KMS-11 (cell line): Measurements from ENCODE around the gene PPP2R3A.

Experiments
- H2AFZ ChIP-seq: fragments of 200-600 bp; sonication (generic); 2 replicates; pipeline ENCODE4 v1.6.1; 2016; ENCODE audit warnings: antibody characterized with exemption, mixed run types, low read depth
- H3K27ac ChIP-seq: fragments of 200-600 bp; sonication (generic); 2 replicates; pipeline ENCODE4 v1.6.1; 2016; ENCODE audit warnings: mild to moderate bottlenecking, mixed run types
- H3K27me3 ChIP-seq: fragments of 200-600 bp; sonication (generic); 2 replicates; pipeline ENCODE4 v1.6.1; 2017; ENCODE audit warnings: mild to moderate bottlenecking, low read depth, mixed run types, moderate library complexity; ENCODE audit not compliant: insufficient read depth
- H3K36me3 ChIP-seq: fragments of 200-600 bp; sonication (generic); 2 replicates; pipeline ENCODE4 v1.6.1; 2017; ENCODE audit warnings: mild to moderate bottlenecking, mixed run types; ENCODE audit not compliant: insufficient read depth
- H3K4me1 ChIP-seq: fragments of 200-600 bp; sonication (generic); 2 replicates; pipeline ENCODE4 v1.6.1; 2016; ENCODE audit warnings: mild to moderate bottlenecking, low read depth, mixed run types; ENCODE audit not compliant: poor library complexity, severe bottlenecking
- H3K4me2 ChIP-seq: fragments of 200-600 bp; sonication (generic); 2 replicates; pipeline ENCODE4 v1.7.0; 2016; ENCODE audit warnings: mild to moderate bottlenecking, mixed run types
- H3K4me3 ChIP-seq: fragments of 200-600 bp; sonication (generic); IDR thresholded peaks from 2 replicates; pipeline ENCODE4 v1.6.1; 2017; ENCODE audit warnings: low read depth, low read length, mixed read lengths; ENCODE audit not compliant: insufficient read depth
- H3K79me2 ChIP-seq: fragments of 200-600 bp; sonication (generic); 2 replicates; pipeline ENCODE4 v1.6.1; 2016; ENCODE audit warnings: low read depth, mixed run types; ENCODE audit not compliant: insufficient read depth
- H3K9ac ChIP-seq: fragments of 200-600 bp; sonication (generic); 2 replicates; pipeline ENCODE4 v1.6.1; 2016; ENCODE audit warnings: mild to moderate bottlenecking, mixed run types
- H4K20me1 ChIP-seq: fragments of 200-600 bp; sonication (generic); 2 replicates; pipeline ENCODE4 v1.6.1; 2016; ENCODE audit warnings: mild to moderate bottlenecking, mixed run types; ENCODE audit not compliant: insufficient read depth
- CTCF ChIP-seq: fragments of 200-600 bp; sonication (generic); conservative IDR thresholded peaks from 2 replicates; pipeline ENCODE4 v1.6.1; 2017; ENCODE audit warnings: low read depth, mild to moderate bottlenecking, antibody characterized with exemption, low read length, moderate library complexity, mixed read lengths

PPP2R3A gene

DNA sequence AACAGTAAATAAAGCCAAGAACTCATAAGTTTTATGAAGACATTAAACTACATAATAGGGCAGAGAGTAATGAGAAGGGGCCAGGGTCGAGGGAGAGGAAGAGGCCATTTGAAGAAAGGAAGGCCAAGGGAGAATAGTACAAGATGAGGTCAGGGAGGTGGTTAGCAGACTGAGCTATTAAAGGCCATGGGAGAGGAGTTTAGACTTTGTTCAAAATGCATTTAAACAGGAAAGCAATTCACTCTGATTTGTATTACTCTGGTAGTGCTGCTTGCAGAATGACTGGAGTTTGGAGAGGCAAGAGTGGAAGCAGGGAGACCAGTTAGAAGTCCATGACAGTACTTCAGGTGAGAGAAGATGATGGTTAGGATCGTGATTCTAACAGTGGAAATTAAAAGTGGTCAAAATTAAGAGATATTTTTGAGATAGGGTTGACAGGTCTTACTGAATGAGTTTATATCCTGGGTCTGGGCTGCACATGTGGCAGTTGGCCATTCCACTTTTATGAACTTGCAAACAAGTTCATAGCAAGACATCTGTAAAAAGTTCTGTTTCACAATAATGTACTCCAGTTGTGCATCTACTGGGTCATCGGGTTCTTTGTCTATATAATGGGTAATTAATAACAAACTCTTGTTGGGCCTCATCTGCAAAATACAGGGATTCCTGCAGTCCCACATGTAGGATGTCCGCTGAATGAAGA is 16.3 kb downstream of the PPP2R3A start:
- no peaks in the 10 kb centered on the region for H3K36me3 ChIP-seq
- no peaks in the 10 kb centered on the region for H3K4me1 ChIP-seq
- no peak overlapping the region for H3K9ac ChIP-seq
- H3K27me3 ChIP-seq, result no peaks in the 10 kb centered on the region
- H3K27ac ChIP-seq, result no peak overlapping the region
- no peaks in the 10 kb centered on the region for H4K20me1 ChIP-seq
- H2AFZ ChIP-seq, result no peak overlapping the region
- no peak overlapping the region for H3K4me3 ChIP-seq
- no peak overlapping the region for H3K4me2 ChIP-seq
- H3K79me2 ChIP-seq, result no peaks in the 10 kb centered on the region
- TF ChIP-seq CTCF, result no peak

DNA sequence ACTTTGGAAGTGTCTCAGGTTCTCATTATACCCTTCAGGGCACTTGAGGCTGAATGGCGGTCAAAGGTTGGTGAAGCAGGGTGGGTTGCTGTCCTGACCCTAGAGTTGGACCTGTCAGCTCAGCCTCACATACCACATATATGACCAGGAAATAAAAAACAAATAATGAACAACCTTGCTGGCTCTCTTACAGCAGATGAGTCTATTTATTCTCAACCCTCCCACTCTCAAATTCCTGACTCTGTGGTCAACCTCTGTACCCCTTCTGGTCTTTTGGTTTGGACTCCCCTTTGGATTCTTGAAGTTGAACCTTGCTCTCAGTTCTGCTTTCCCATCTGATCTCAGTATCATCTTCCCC is 16.9 kb downstream of the PPP2R3A start:
- no peaks in the 10 kb centered on the region for H3K36me3 ChIP-seq
- no peak overlapping the region for H3K4me3 ChIP-seq
- H3K9ac ChIP-seq, result no peak overlapping the region
- H2AFZ ChIP-seq, result no peak overlapping the region
- no peaks in the 10 kb centered on the region for H3K79me2 ChIP-seq
- TF ChIP-seq CTCF, result no peak
- no peak overlapping the region for H3K27ac ChIP-seq
- H3K27me3 ChIP-seq, result no peaks in the 10 kb centered on the region
- H3K4me2 ChIP-seq, result no peak overlapping the region
- no peaks in the 10 kb centered on the region for H4K20me1 ChIP-seq
- no peaks in the 10 kb centered on the region for H3K4me1 ChIP-seq

DNA sequence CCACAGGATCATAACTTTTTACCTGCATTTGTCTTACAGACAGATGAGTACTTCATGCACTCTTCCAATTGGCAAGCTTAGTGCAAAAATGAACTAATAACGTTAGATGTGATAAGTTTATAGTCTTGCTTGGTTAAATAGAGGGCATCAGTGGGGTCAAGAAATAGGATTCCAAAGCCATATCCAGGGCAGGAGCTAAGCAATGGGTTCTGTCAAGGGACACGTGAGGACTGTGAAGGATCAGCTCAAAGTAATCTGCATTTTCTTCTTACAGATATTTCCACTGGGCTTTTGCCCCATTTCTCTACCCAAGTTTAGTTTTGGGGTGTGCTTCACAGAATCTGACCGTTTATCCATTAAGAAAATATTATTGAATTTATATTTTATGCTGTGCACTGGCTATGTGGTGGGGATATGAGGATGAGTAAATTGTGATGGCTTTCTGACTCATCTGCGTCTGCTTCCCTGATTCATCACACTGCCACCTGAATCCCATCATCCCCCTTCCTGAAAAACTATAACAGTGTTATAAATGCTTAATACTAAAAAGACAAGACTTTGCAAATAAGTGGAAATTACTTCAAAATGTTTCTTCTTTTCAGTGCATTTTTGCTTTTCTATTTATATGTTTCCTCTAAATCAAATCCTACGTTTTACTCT is 17.5 kb downstream of the PPP2R3A start:
- no peak for TF ChIP-seq CTCF
- Histone ChIP-seq H3K9ac (no peak overlapping the region), H3K36me3 (no peaks in the 10 kb centered on the region), H3K79me2 (no peaks in the 10 kb centered on the region), H3K4me1 (no peaks in the 10 kb centered on the region), H3K27ac (no peak overlapping the region), H3K4me2 (no peak overlapping the region), H2AFZ (no peak overlapping the region), H3K4me3 (no peak overlapping the region), H4K20me1 (no peaks in the 10 kb centered on the region), H3K27me3 (no peaks in the 10 kb centered on the region)

DNA sequence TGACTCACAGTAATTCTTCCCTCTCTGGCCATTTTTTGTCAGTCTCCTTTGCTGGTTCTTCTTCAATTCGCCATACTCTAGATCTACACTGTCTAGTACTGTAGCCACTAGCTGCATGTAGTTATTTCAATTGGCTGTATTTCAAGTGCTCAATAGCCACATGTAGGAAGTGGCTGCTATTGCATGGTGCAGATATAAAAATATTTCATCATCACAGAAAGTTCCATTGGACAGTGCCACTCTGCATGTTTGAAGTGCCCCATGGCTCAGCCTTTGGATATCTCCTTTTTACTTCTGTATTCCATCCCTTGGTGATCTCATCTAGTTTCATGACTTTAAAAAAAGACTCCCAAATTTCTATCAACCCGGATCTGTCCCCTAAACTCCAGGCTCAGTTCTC is 22.1 kb downstream of the PPP2R3A start:
- Histone ChIP-seq H3K9ac (no peak overlapping the region), H3K4me1 (no peaks in the 10 kb centered on the region), H4K20me1 (no peaks in the 10 kb centered on the region), H3K79me2 (no peaks in the 10 kb centered on the region), H3K27ac (no peak overlapping the region), H3K4me3 (no peak overlapping the region), H3K27me3 (no peaks in the 10 kb centered on the region), H3K36me3 (no peaks in the 10 kb centered on the region), H2AFZ (no peak overlapping the region), H3K4me2 (no peak overlapping the region)
- no peak for TF ChIP-seq CTCF
